Measurements from ENCODE around the gene KIF19. TPM values are rescaled to one million over a fixed set of nuclear protein-coding genes. Genes with fewer than 3 reads are reported as not detected.

The KIF19 gene
- total and polyA plus RNA-seq, 10 of the 15 experiments (the other 5 are each of a cell fraction or from before 2014, with no cell fraction given), result 0.06 to 0.07 TPM; not detected in 8

- SMC1A ChIA-PET (ENCODE audit: uncharacterized antibody, unreplicated experiment), result interaction anchor here (0.6 to 4.5 kb wide), 27 partner anchors 10 to 224 kb away, joined by 3 to 39 read pairs (median 5); partner anchors contain the start of genes CD300LB and GPR142
- 0 out of 4 replicates have a peak, but pooled peaks of 1 of the 2 experiments have one; percentile 17 for TF ChIP-seq BHLHE40 (IDR thresholded peaks at IDR 0.05; ENCODE audit: borderline replicate concordance in 1 of 2, low read depth in 2 of 2, low read length in 1 of 2)
- no peak for TF ChIP-seq MAX (IDR thresholded peaks at IDR 0.05; ENCODE audit: low read depth, low read length)
- TF ChIP-seq LARP7 (IDR thresholded peaks at IDR 0.05), result no peak
- 0 out of 2 replicates have a peak, but pooled peaks have one; percentile 31 for TF ChIP-seq RB1 (IDR thresholded peaks at IDR 0.05; ENCODE audit: borderline replicate concordance)
- peak; percentile 99 for TF ChIP-seq RAD21 (IDR thresholded peaks at IDR 0.05; ENCODE audit: insufficient read depth, low read depth, low read length)
- TF ChIP-seq E2F8 (IDR thresholded peaks at IDR 0.05; ENCODE audit: low read depth, partially characterized antibody), result no peak
- TF ChIP-seq ZNF622 (IDR thresholded peaks at IDR 0.05), result no peak
- no peak for TF ChIP-seq ZSCAN29 (IDR thresholded peaks at IDR 0.05)
- TF ChIP-seq ATF2 (IDR thresholded peaks at IDR 0.05; ENCODE audit: low read length), result no peak
- no peak for TF ChIP-seq CHD4 (IDR thresholded peaks at IDR 0.05)
- TF ChIP-seq BCL3 (IDR thresholded peaks at IDR 0.05; ENCODE audit: borderline replicate concordance, insufficient read depth, low read depth, low read length, poor library complexity, severe bottlenecking), result no peak
- TF ChIP-seq SMC3 (IDR thresholded peaks at IDR 0.05; ENCODE audit: borderline replicate concordance, low read length), result peak; percentile 99
- TF ChIP-seq KLF5 (IDR thresholded peaks at IDR 0.05; ENCODE audit: partially characterized antibody), result no peak
- TF ChIP-seq RELB (IDR thresholded peaks at IDR 0.05; ENCODE audit: low read depth), result no peak
Observed at GRCh38 chr17:74379495-74380085, 53.6 kb downstream of the KIF19 start.

More at GRCh38 chr17:74379495-74380085, 53.6 kb downstream of the KIF19 start:
- Histone ChIP-seq H4K20me1 (ENCODE audit: control insufficient read depth, insufficient read depth) (no peaks in the 10 kb centered on the region), H3K4me1 (ENCODE audit: control insufficient read depth, insufficient read depth, low read length) (no peaks in the 10 kb centered on the region), H3K27ac (ENCODE audit: control insufficient read depth, insufficient read depth) (no peak overlapping the region), H2AFZ (ENCODE audit: control insufficient read depth, low read depth, low read length) (no peak overlapping the region; the same call in 1 of the 2 replicates), H3K9me3 (replicated peaks; ENCODE audit: control insufficient read depth, insufficient read depth, low read length) (no peaks in the 10 kb centered on the region), H3K4me3 (no peak overlapping the region), H3K36me3 (ENCODE audit: control insufficient read depth in 2 of 2, insufficient read depth in 2 of 2, low read length in 1 of 2) (no peaks in the 10 kb centered on the region), H3K27me3 (replicated peaks in 1 of 2; ENCODE audit: control insufficient read depth in 2 of 2, insufficient read depth in 2 of 2, low read length in 1 of 2) (no peaks in the 10 kb centered on the region), H3K9ac (ENCODE audit: control insufficient read depth, insufficient read depth, low read length) (no peak overlapping the region), H3K79me2 (ENCODE audit: control insufficient read depth, insufficient read depth, low read length) (no peaks in the 10 kb centered on the region), H3K4me2 (ENCODE audit: control insufficient read depth, insufficient read depth) (0 out of 2 replicates have a peak overlapping the region, but pooled peaks have one; percentile 46)
- FAIRE-seq (peak; percentile 56), ATAC-seq (peak; percentile 98), DNase-seq (ENCODE audit: low read depth, low spot score) (peak; percentile 40)
- BruUV-seq (replicated peaks), result no TSS peak
- POLR2A ChIA-PET, result interaction anchor here (0.5 to 1.7 kb wide), 4 partner anchors 31 to 77 kb away, joined by 4 to 10 read pairs (median 6); no protein-coding TSS in a partner anchor
- RAD21 ChIA-PET (ENCODE audit: unreplicated experiment), result interaction anchor here (0.6 to 3.8 kb wide), 31 partner anchors 9 to 357 kb away, joined by 3 to 45 read pairs (median 4); partner anchors contain the start of genes CD300LB, GPR142 and RAB37
- in situ Hi-C loops (cut with MboI) (loop anchor here (5.0 kb wide), 2 partner anchors 113 to 218 kb away; no protein-coding TSS in a partner anchor), intact Hi-C loops (cut with micrococcal nuclease; ENCODE audit: unreplicated experiment) (loop anchor here (1.0 kb wide), 2 partner anchors 78 to 114 kb away; no protein-coding TSS in a partner anchor)
- WGBS (ENCODE audit: insufficient coverage, insufficient replicate concordance, low lambda C conversion rate, missing lambda C conversion rate), result 19% methylated on average over 17 of the region's 20 CpGs
- CTCF ChIA-PET, result interaction anchor here (0.5 to 11.5 kb wide), 45 partner anchors 10 to 1150 kb away, joined by 3 to 314 read pairs (median 4); partner anchors contain the start of genes CD300C, CD300LB and GPR142
